GM08714 (cell line): ENCODE data around the gene MRM2.

Source experiments
- H3K4me3 ChIP-seq: fragments of 200-500 bp; sonication (Bioruptor generic); 2 replicates; pipeline ENCODE4 v1.5.1; 2014; ENCODE audit warnings: mild to moderate bottlenecking, low read length, inconsistent platforms
- ZNF274 ChIP-seq: IDR thresholded peaks from 2 replicates; pipeline ENCODE4 v1.6.1; 2012; ENCODE audit warnings: mild to moderate bottlenecking, low read depth, low read length

MRM2 gene

DNA sequence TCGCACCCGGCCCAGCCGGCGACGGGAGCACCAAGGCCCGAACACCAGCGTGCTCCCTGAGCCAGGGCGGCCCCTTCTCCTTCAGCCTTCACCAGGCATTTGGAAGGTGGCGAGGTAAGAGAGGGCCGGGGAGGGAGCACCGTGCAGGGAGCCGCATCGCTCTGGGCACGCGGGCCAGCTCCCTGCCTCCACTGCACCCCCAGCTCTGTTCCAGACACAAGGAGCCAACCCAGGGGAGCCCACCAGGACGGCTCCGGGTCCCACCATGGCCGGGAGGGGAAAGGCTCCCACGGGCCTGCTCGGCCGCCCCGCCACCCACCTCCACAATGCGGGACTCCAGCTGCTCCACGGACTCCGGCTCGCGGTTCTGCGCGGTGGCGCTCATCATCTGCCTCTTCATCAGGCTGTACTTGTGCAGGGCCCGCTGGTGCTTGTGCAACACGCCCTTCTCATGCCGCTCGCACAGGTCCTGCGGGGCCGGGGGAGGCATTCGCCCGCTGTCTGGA, 15.1 kb upstream of the MRM2 start:
- TF ChIP-seq ZNF274, result no peak
- H3K4me3 ChIP-seq, result no peak overlapping the region

DNA sequence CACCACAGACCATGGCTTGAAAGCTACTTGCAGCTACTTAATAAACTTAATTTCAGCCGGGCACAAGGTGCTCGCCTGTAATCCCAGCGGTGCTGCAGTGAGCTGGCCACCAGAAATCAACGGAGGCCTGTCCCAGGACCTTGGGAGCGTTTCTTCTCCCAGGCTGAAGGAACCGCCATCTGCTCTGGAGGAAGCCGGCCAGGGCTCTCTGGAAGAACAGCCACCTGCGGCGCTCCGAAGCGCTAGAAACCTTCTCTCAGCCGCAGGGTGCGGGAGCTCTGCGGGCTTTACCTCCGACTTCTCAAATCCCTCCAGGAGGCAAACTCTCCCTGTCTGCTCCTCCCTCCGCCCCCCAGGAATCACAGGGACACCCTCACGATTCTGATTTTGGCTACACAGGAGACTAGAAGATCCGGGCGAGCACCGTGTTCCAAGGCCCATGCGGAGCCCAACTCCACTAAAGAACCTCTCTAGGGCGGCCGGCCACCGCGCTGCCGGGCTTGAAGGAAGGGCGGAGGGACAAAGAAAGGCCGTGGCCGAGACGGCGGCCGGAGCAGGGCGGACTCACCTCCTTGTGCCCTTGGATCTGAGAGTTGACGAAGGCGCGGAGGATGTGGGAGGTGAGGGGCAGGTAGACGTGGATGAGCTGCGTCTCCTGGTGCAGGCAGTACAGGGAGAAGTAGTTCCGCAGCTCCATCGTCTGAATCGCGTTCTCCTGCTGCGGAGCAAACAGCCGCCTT, 14.5 kb upstream of the MRM2 start:
- no peak overlapping the region for H3K4me3 ChIP-seq
- TF ChIP-seq ZNF274, result no peak

DNA sequence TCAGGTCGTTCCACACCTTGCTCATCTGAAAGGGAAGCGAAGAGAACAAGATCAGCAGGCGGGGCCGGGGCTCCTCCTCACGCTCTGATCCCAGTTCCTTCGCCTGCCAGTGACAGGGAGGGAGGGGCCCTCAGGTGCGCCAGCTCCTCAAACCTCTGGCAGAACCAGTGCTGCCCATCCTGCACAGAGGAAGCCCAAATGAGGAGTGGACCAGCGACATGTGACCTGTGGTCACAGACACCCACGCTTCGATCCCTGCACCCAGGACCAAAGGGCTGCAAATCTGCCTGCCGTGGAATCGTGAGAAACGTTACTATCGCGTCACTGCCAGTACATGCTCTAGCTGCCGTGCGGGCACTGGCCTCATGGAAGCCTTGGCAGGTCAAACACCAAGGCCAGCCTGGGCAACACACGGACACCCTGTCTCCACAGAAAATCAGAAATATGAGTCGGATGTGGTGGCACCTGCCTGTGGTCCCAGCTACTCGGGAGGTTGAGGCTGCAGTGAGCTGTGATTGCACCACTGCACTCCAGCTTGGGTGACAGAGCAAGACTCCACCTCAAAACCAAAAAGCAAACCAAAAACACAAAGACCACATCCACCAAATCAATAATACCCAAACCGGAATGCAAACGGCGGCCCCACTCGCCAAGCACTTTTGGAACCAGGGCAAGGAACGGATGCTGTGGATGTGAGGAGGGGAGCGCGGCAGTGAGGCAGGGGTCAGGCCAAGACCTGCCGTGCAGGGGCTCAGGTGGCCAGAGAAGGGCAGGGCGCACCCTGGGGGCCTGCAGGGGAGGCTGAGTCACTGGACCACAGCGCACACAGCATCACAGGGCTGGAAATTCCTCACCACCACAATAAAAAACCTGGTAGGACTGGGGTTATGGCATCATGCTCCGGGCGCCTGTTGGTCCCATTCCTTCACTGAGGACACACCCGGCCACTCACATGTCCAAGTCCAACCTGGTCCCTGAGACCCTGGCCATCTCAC, 13.4 kb upstream of the MRM2 start:
- H3K4me3 ChIP-seq, result no peak overlapping the region
- no peak for TF ChIP-seq ZNF274

DNA sequence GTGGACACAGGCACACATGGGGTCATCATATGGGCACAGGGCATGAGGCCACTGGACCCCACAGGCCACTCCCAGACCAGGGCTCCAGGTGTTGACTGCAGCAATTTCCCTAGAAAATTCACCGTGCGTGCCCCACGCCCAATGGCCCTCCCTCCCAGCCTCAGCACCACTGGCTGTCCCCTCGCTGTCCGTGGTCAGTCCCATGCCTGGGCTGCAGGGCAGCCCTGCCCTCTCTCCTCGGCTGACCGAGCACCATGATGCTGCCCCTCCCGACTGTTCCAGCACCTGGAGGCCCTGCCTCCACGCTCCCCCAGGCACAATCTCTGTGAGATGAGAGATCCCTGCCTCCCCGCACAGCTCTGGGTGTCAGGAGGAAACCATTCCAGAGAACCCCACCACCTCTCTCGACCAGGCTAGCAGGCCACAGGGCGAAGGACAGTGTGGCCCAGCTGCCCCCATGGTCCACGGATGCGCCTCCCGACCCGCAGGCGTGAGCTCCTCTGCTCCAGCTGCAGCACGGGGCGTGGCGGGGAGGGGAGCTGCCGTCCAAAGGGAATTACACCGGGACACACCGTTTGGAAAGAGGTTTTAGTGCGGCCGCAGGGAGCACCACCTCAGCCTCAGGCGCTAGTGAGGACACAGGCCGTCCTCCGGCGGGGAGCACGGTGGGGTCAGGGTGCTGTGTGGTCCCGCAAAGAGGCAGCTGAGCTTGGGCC, 12.6 kb upstream of the MRM2 start:
- no peak overlapping the region for H3K4me3 ChIP-seq
- TF ChIP-seq ZNF274, result no peak

DNA sequence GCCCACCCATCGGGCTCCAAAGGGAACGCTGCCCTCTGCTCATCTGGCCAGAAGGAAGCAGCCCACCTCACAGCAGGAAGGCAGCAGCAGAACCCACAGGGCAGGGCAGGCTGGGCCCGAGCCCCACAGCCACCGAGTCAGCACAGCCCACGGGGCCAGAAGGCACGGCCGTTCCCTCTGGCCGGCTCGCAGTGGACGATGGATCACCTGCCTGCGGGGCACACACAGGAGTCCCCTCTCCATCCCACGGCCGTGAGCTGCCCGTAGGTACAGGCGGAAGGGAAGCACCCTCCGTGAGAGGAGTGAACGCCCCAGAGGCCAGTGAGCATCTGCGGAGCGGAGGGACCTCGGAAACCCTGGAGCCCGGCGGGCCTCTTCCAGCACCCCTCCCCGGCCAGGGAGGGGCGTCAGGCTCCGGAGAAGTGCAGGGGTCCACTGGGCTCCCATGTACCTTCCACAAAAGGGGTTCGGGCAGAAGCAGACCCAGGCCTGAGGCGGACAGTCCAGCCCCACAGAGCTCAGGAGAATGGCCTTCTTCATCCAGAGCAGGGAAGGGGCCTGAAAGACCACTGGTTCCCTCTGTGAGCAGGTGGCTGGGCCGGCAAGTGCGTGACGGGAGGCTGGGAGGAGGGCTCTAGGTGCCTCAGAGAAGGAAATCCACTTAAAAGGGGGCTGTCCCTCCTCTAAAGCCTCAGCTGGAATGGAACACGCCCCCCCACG, 11.7 kb upstream of the MRM2 start:
- H3K4me3 ChIP-seq, result no peak overlapping the region
- TF ChIP-seq ZNF274, result no peak

DNA sequence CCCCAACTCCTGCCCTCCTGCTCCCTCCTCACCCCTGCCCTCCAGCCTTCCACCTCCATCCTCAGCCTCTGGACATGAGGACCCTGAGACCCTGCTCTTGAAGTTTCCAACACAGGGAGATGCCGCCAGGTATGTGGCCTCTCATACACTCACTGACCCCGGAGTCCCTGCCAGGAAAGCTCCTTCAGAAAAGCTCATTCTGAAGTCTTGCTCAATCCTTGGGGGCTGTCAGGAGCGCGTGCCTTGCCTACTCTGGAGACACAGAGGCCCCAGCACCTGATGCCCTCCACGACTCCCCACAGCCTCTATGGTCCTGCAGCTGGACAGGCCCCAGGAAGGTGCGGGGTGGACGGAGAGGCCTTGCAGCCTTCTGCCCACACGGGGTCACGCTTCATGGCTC, 11.0 kb upstream of the MRM2 start:
- TF ChIP-seq ZNF274, result no peak

DNA sequence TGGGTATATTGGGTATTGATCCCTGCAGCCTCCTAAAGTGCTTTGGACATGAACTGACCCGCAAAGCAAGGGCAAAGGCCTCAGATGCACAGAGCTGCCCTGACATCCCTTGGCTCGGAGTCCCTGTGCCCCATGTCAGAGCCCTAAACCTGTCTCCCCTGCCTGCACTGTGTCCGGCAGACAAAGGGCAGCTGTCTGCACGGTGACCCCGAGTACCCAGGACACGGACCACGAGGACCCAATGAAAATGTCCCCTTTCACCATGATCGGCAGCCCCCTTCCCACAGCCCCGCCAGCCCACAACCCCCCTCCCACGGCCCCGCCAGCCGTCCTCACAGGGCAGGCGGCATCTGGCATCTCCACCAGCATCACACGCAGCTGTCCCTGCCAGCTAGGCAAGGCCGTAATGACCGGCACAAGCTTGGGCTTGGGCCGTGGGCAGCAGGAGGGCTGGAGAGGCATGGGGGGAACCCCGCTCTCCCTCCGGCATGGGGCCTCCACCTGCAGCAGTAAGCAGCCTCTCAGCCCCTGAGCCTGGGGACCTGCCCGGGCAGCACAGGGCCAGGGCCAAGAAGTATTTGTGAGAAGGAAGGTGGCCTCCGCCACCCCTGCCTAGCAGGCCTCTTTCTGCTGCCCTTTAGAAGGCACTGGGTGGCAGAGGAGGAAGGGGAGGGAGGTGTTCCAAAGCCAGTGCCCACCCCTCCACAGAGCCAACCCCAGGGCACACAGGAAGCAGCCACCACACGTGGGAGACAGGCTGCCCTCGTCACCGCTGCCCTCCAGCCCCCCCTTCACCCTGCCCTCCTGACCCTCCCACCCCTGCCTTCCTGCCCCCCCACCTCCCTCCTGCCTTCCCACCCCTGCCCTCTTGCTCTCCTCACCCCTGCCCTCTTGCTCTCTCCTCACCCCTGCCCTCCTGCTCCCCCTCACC, 10.1 kb upstream of the MRM2 start:
- H3K4me3 ChIP-seq, result no peak overlapping the region
- TF ChIP-seq ZNF274, result no peak

More for the DNA sequence above, 11.0 kb upstream of the MRM2 start:
- H3K4me3 ChIP-seq, result no peak overlapping the region

DNA sequence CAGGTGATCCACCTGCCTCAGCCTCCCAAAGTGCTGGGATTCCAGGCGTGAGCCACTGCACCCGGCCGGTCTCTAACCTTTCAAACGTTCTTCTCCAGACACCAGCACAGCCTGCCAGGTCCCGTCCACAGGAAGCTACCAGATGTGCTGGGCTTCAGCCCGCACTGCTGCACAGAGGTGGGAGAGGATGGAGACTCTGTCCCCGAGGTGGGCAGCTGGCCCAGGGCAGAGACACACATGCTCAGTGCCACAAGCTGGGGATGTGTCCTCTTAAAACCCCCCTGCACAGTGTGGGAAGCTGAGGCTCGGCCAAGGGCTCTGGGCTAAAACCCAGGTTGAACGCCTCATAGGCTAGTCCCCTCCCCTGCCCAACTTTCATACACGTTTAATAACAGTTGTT, 9.4 kb upstream of the MRM2 start:
- no peak overlapping the region for H3K4me3 ChIP-seq
- no peak for TF ChIP-seq ZNF274

DNA sequence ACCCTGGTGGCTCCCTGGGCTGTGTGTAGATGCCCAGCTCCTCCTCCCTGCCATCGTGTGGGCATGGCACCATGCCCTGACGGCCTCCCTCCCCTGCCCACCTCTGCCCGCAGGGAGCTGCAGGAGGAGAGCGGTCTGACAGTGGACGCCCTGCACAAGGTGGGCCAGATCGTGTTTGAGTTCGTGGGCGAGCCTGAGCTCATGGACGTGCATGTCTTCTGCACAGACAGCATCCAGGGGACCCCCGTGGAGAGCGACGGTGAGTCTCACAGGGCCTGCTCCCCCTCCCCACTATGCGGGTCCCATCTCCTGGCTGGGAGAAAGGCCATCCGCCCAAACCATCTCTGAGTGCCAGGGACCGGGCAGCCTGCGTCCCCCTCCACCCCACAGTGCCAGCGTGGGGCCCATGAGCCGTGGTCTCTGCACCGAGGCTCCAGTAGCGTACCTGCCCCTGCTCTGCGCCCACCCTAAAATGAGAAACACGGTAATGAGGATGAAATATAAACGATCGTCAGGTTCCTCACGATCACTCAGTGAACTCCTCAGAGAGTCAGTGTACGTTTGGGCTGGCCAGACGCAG, 7.8 kb upstream of the MRM2 start:
- no peak overlapping the region for H3K4me3 ChIP-seq
- no peak for TF ChIP-seq ZNF274

DNA sequence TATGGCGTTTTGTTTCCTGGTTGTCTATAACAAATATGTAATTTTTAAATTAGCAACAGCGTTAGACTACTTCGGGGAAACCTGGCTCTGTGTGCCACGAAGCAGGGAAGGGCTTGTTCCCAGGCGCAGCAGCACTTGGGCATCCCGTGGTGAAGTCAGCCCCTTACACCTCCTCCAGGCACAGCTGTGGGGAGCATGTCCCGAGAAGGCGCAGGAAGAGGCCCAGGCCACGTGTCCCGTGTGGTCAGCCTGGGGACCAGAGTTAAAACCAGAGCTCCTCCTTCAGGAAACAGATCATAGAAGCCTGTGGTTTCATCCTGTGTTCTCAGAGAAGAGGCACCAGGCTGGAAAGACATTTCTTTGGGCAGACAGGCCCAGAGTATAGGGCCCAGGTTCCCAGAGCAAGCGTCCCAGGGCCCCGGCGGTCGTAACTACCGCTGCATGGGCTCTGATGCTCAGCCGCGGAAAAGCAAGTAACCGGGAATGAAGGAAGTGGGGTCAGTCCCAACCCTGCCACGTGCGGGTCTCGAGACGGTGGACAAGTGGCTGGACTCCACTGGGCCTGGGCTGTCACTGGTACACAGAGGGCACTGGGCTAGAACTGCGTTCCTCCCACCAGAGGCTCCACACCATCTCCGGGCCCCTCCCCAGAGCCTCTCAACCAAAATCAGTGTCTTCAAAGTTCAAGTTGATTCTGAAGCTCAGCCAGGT, 7.1 kb upstream of the MRM2 start:
- no peak for TF ChIP-seq ZNF274
- H3K4me3 ChIP-seq, result no peak overlapping the region; the same call in 1 of the 2 replicates

DNA sequence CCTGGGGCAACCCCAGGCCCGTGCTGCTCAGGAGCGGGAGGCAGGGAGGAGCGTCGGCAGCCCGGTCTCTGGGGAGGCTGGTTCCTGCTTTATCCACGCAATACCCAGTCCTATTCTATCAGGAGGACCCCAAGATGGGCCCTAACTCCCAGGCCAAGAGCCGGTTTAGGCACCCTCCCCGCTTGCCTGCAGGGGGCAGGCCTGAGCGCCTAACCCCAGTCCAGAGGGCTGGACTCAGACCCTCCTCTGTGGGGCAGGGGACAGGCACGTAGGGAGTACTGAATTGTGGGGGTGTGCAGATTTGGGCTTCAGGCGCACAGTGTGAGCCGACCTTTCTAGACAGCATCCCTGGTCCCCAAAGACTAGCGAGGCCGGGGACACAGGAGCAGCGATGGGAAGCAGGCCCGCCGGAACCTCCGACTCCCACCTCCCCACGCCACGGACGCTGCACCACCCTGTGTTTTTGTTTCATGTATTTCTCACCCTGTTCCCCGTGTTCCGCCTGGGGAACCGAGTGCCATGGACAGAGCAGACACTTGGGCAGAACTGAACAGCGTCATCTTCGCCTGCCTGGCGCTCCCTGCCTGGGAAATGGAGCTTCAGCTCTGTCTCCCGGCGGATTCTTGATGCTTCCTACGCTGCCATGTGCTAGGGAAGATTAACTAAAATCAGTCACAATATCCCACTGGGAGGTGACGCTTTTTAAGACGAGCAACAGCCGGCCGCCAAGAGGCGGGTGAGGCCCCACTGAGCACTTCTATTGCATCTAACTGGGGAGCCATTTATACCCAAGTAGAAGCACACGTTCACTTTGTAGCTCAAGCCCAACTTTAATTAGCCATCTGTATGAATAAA, 5.4 kb upstream of the MRM2 start:
- no peak for TF ChIP-seq ZNF274
- H3K4me3 ChIP-seq, result no peak overlapping the region
